Panc1 (cell line): ENCODE data around the gene TMED10. TPM values are rescaled to one million over a fixed set of nuclear protein-coding genes. Genes with fewer than 3 reads are reported as not detected.
A peak's percentile ranks its signal among the peaks of the same experiment; 100 is the strongest.

Experiments
- ATAC-seq: fragments of 200-7000 bp; cut with Tn5 transposase; 2 replicates; pipeline ENCODE4 v1.9.1; 2020; ENCODE audit warnings: mild to moderate bottlenecking, moderate library complexity
- BruUV-seq: library from RNA; stranded (reverse); fragments of 400-500 nt; replicated peaks from 2 replicates; lab custom pipeline; 2021; lab: Mats Ljungman, UMichigan
- CTCF ChIA-PET: fragments of 300-600 bp; sonication (Branson Sonifier 250); formaldehyde crosslinking; loops from one replicate; lab custom pipeline; 2022; ENCODE audit warnings: antibody characterized with exemption; lab: Charles Lee
- POLR2A ChIA-PET: fragments of 300-600 bp; sonication (Branson Sonifier 250); formaldehyde crosslinking; loops from one replicate; lab custom pipeline; 2022; ENCODE audit warnings: antibody characterized with exemption; lab: Charles Lee
- DNase-seq: peaks from one replicate; pipeline ENCODE4 v3.0.0-alpha.2; 2010; ENCODE audit warnings: low read depth, low spot score
- H3K27ac ChIP-seq: 2 replicates; pipeline ENCODE4 v1.5.1; 2011; ENCODE audit warnings: mild to moderate bottlenecking, low read length, inconsistent platforms
- H3K27me3 ChIP-seq: fragments of 200-500 bp; sonication (Bioruptor generic); 2 replicates; pipeline ENCODE4 v1.6.0; 2014; ENCODE audit warnings: low read length, inconsistent platforms; ENCODE audit not compliant: control insufficient read depth, insufficient read depth
- H3K36me3 ChIP-seq: fragments of 200-500 bp; sonication (Bioruptor generic); 2 replicates; pipeline ENCODE4 v1.5.1; 2014; ENCODE audit warnings: inconsistent platforms, mild to moderate bottlenecking, low read length, moderate library complexity; ENCODE audit not compliant: control insufficient read depth, insufficient read depth
- H3K4me1 ChIP-seq: 2 replicates; pipeline ENCODE4 v1.5.1; 2011; ENCODE audit warnings: inconsistent platforms, mild to moderate bottlenecking, low read length, moderate library complexity; ENCODE audit not compliant: control insufficient read depth, insufficient read depth
- H3K4me3 ChIP-seq, 2 experiments: 2 replicates each; pipeline ENCODE4 v1.5.1; 2011 to 2012; ENCODE audit warnings: low read depth in 2 of 2, low read length in 2 of 2, mild to moderate bottlenecking in 2 of 2, inconsistent platforms in 1 of 2, moderate library complexity in 1 of 2
- H3K9me3 ChIP-seq: fragments of 200-500 bp; sonication (Bioruptor generic); 2 replicates; pipeline ENCODE4 v1.5.1; 2014; ENCODE audit warnings: low read depth, mild to moderate bottlenecking, inconsistent platforms, low read length, moderate library complexity; ENCODE audit not compliant: control insufficient read depth, insufficient read depth
- CTCF ChIP-seq: fragments of 450-650 bp; IDR thresholded peaks from 2 replicates; pipeline ENCODE4 v1.5.1; 2017; ENCODE audit warnings: mild to moderate bottlenecking
- POLR2AphosphoS5 ChIP-seq: IDR thresholded peaks from 2 replicates; pipeline ENCODE4 v1.6.1; 2012; ENCODE audit warnings: mild to moderate bottlenecking, low read depth, low read length, moderate library complexity
- REST ChIP-seq, 2 experiments: IDR thresholded peaks; 2 replicates each; pipeline ENCODE4 v1.6.1; 2011 to 2012; ENCODE audit warnings: low read depth in 2 of 2, control low read depth in 1 of 2, low read length in 1 of 2, mild to moderate bottlenecking in 1 of 2, moderate library complexity in 1 of 2; ENCODE audit not compliant: insufficient read depth in 1 of 2
- SIN3A ChIP-seq: IDR thresholded peaks from 2 replicates; pipeline ENCODE4 v1.6.1; 2012; ENCODE audit warnings: low read depth, mild to moderate bottlenecking, low read length, moderate library complexity, borderline replicate concordance; ENCODE audit not compliant: insufficient read depth
- TCF7L2 ChIP-seq: IDR thresholded peaks from 2 replicates; pipeline ENCODE4 v1.6.1; 2011; ENCODE audit warnings: mild to moderate bottlenecking, low read depth, low read length, inconsistent platforms
- in situ Hi-C: cut with HindIII; loops from 2 replicates; pipeline ENCODE4 v1.10.0; 2016; ENCODE audit warnings: low sequenced_read_pairs, low pct_unique_long_range_greater_than_20kb
- intact Hi-C: fragments of 100-400 bp; cut with micrococcal nuclease; formaldehyde crosslinking; loops from one replicate; pipeline ENCODE4 v1.10.0; 2022; ENCODE audit not compliant: unreplicated experiment
- total RNA-seq: library from RNA; stranded (reverse); gene quantifications from one replicate; pipeline ENCODE4 v1.2.1, GENCODE V29; 2021; ENCODE audit not compliant: unreplicated experiment

The TMED10 gene
- total RNA-seq, 1 experiment from 2014 or later, result 183 TPM

- POLR2A ChIA-PET, result interaction anchor here (0.5 to 0.7 kb wide), 2 partner anchors 21 to 230 kb away, joined by 5 read pairs; no protein-coding TSS in a partner anchor
- H3K9me3 ChIP-seq, result no peaks in the 10 kb centered on the region
- H3K4me1 ChIP-seq, result peaks cover 27% of the 10 kb centered on the region; the same call in 1 of the 2 replicates
- DNase-seq (no peak), ATAC-seq (peak; percentile 27; the same call in 1 of the 2 replicates)
- CTCF ChIA-PET, result no interaction called here
- in situ Hi-C loops (no loop called here), intact Hi-C loops (no loop called here)
- no peak for TF ChIP-seq REST (IDR thresholded peaks at IDR 0.05; ENCODE audit: insufficient read depth in 1 of 2, low read depth in 2 of 2, low read length in 1 of 2)
- H3K4me3 ChIP-seq, result no peak overlapping the region
- no peak overlapping the region for H3K27ac ChIP-seq
- no peaks in the 10 kb centered on the region for H3K27me3 ChIP-seq
- H3K36me3 ChIP-seq, result peaks cover 17% of the 10 kb centered on the region
- BruUV-seq, result no TSS peak
Observed at GRCh38 chr14:75123991-75124390, 52.4 kb downstream of the TMED10 start.

- DNase-seq (no peak), ATAC-seq (no peak)
- BruUV-seq, result no TSS peak
- Histone ChIP-seq H3K9me3 (no peaks in the 10 kb centered on the region), H3K27me3 (no peaks in the 10 kb centered on the region), H3K4me1 (peaks cover 23% of the 10 kb centered on the region; the same call in 1 of the 2 replicates), H3K27ac (no peak overlapping the region), H3K36me3 (peaks cover 11% of the 10 kb centered on the region), H3K4me3 (no peak overlapping the region)
- no peak for TF ChIP-seq CTCF
- no peak for TF ChIP-seq SIN3A
- POLR2A ChIA-PET, result no interaction called here
- in situ Hi-C loops, result no loop called here
- intact Hi-C loops, result no loop called here
- CTCF ChIA-PET, result no interaction called here
Observed at GRCh38 chr14:75121552-75121951, 54.9 kb downstream of the TMED10 start.

- peaks cover 19% of the 10 kb centered on the region; the same call in 1 of the 2 replicates for H3K4me1 ChIP-seq
- intact Hi-C loops, result no loop called here
- H3K27me3 ChIP-seq, result no peaks in the 10 kb centered on the region
- peaks cover 6% of the 10 kb centered on the region; the same call in 1 of the 2 replicates for H3K36me3 ChIP-seq
- no peak overlapping the region for H3K4me3 ChIP-seq
- TF ChIP-seq SIN3A, result no peak
- no peak for TF ChIP-seq CTCF
- TF ChIP-seq POLR2AphosphoS5, result no peak
- no peak for TF ChIP-seq REST (IDR thresholded peaks at IDR 0.05; ENCODE audit: insufficient read depth in 1 of 2, low read depth in 2 of 2, low read length in 1 of 2)
- TF ChIP-seq TCF7L2, result no peak
- POLR2A ChIA-PET, result interaction anchor here (0.6 kb wide), 1 partner anchor 39 kb away, joined by 4 read pairs; no protein-coding TSS in a partner anchor
- no peak for DNase-seq
- BruUV-seq, result no TSS peak
- H3K27ac ChIP-seq, result no peak overlapping the region
- CTCF ChIA-PET, result interaction anchor here (0.7 kb wide), 1 partner anchor 364 kb away, joined by 3 read pairs; no protein-coding TSS in a partner anchor
- ATAC-seq, result no peak
- H3K9me3 ChIP-seq, result no peaks in the 10 kb centered on the region
- in situ Hi-C loops, result no loop called here
Observed at GRCh38 chr14:75120541-75121291, 55.7 kb downstream of the TMED10 start.
